GM23338 (cell line): Measurements from ENCODE around the gene SLC12A6.

ENCODE experiments used
- EZH2 ChIP-seq: fragments of 200-600 bp; sonication (generic); IDR thresholded peaks from one replicate; pipeline ENCODE4 v1.8.0; 2017; ENCODE audit warnings: antibody characterized with exemption, mild to moderate bottlenecking, low read depth; ENCODE audit not compliant: unreplicated experiment
- TF ChIP-seq, protein P1 (sequence below), 2 experiments: fragments of 200-600 bp in 1 of 2; sonication (generic) in 1 of 2; conservative IDR thresholded peaks; 2 replicates each; pipeline versions ENCODE4 v1.5.1 to v1.6.1; 2016 to 2017; ENCODE audit warnings: antibody characterized with exemption in 2 of 2, low read depth in 2 of 2, mild to moderate bottlenecking in 2 of 2, moderate library complexity in 1 of 2
- TF ChIP-seq, protein P2 (sequence below): IDR thresholded peaks from 2 replicates; pipeline ENCODE4 v1.6.1; 2016; ENCODE audit warnings: antibody characterized with exemption

DNA sequence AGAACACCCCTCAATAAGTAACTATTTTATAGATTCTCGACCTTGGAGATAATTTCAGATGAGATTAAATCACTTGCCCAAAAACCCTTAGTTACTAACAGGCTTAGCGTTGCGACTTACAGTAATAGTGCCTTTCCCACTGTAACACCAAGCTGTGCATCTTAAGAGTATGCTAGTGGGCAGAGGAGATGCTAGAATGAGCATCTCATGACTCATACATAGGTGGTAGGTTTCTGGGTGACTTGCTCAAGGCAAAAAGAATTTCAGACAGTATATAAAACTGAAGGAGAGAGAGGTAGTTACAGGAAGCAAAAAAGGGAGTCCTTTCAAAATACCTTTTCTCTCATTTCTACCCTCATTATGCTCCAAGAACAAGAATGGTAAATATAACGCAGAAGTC is 131.6 kb downstream of the SLC12A6 start:
- TF ChIP-seq, protein P1, sequence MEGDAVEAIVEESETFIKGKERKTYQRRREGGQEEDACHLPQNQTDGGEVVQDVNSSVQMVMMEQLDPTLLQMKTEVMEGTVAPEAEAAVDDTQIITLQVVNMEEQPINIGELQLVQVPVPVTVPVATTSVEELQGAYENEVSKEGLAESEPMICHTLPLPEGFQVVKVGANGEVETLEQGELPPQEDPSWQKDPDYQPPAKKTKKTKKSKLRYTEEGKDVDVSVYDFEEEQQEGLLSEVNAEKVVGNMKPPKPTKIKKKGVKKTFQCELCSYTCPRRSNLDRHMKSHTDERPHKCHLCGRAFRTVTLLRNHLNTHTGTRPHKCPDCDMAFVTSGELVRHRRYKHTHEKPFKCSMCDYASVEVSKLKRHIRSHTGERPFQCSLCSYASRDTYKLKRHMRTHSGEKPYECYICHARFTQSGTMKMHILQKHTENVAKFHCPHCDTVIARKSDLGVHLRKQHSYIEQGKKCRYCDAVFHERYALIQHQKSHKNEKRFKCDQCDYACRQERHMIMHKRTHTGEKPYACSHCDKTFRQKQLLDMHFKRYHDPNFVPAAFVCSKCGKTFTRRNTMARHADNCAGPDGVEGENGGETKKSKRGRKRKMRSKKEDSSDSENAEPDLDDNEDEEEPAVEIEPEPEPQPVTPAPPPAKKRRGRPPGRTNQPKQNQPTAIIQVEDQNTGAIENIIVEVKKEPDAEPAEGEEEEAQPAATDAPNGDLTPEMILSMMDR (conservative IDR thresholded peaks at IDR 0.05; ENCODE audit: low read depth in 2 of 2), result no peak
- no peak for TF ChIP-seq EZH2
- TF ChIP-seq, protein P2, sequence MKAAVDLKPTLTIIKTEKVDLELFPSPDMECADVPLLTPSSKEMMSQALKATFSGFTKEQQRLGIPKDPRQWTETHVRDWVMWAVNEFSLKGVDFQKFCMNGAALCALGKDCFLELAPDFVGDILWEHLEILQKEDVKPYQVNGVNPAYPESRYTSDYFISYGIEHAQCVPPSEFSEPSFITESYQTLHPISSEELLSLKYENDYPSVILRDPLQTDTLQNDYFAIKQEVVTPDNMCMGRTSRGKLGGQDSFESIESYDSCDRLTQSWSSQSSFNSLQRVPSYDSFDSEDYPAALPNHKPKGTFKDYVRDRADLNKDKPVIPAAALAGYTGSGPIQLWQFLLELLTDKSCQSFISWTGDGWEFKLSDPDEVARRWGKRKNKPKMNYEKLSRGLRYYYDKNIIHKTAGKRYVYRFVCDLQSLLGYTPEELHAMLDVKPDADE, result no peak
